HG03175 (cell line): Measurements from ENCODE around the gene ULK4.
A peak's percentile ranks its signal among the peaks of the same experiment; 100 is the strongest.
"Not testable (repeated sequence)": the region's sequence is repeated elsewhere in the genome, so short reads cannot be mapped to it uniquely, and the experiment has no call there.

Experiments
- ATAC-seq: cut with Tn5 transposase; IDR thresholded peaks from one replicate; pipeline ENCODE4 v1.9.1; 2021; ENCODE audit warnings: mild to moderate bottlenecking, moderate library complexity; ENCODE audit not compliant: unreplicated experiment

ULK4 gene

DNA sequence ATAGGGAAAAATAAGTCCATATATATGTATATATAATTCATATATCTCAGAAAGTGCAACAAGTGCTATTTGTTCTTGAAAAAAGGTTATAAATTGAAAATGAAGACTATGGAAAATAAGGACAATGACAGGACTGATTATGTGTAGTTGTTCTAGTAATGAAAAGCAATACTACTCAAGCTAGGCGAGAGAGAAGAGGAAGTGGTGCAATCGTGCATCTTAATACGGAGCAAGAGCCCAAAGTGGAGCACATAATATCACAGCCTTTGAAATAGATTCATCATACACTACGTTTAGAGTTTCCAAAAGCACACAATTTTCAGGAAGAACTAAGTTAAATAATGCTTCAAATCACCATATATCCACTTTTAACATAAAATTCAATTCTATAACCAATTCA is 87.9 kb downstream of the ULK4 start:
- ATAC-seq = no peak

DNA sequence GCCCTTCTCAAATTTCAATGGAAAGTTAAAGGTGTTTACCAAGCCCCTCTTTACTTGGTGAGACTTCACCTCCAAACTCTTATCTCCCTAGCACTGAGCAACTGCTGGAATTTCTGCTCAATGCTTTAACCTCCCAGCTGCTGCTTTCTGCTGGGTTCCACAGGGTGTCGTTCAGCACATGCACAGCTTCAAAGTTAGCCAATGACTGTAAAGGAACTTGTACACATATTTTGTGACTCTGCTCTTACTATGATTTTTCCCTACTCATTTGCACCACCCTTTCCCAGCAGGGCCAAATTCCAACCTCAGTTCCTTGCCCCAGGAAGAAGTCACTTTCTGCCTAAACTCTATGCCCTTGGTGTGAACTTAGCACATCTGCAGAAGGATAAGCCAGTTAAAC is 89.7 kb downstream of the ULK4 start:
- no peak for ATAC-seq

DNA sequence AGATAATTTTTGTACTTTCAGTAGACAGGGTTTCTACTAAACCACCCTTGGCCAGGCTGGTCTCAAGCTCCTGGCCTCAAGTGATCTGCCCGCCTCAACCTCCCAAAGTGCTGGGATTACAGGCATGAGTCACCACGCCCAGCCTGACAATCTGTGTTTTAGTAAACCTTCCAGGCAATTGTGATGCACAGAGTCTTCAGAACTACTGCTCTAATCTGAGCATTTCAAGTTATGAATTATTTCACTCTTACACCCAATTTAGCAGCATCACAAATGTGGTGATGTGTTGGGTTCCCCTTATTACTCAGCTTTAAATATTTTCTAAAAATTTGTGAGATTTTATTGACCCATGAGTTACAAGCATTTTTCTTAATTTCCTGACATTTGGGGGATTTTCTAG is 94.4 kb downstream of the ULK4 start:
- no peak for ATAC-seq

DNA sequence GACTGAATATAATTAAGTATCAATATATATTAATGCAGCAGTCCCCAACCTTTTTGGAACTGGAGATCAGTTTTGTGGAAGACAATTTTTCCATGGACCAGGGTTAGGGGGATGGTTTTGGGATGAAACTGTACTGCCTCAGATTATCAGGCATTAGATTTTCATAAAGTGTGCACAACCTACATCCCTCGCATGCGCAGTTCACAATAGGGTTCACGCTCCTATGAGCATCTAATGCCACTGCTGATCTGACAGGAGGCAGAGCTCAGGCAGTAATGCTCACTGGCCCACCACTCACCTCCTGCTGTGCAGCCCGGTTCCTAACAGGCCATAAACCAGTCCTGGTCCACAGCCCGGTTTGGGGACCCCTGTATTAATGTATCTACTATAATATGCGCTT is 95.6 kb downstream of the ULK4 start:
- no peak for ATAC-seq

GRCh38 chr3:41863024-41863423 is 98.9 kb downstream of the ULK4 start:
- no peak for ATAC-seq

GRCh38 chr3:41860489-41860888 is 101.4 kb downstream of the ULK4 start:
- ATAC-seq = not testable (repeated sequence)

DNA sequence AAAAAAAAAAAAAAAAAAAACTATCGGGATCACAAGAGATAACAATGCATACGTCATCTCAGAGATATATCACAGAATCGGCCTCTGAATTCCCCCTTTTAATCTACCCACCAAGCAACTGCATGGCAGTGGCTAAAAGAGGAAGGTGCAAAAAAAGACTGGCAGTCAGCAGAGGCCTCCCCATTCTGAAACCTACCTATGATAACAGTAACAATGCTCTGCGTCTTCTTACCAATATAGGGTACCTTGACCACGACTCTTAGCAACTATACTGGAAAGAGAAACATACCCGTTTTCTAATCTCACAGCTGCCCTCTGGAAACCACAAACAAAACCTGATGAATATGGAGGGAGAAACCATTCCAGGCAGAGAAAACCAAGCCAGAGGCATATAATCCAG is 106.9 kb downstream of the ULK4 start:
- no peak for ATAC-seq

GRCh38 chr3:41853540-41854196 is 108.2 kb downstream of the ULK4 start:
- no peak for ATAC-seq

DNA sequence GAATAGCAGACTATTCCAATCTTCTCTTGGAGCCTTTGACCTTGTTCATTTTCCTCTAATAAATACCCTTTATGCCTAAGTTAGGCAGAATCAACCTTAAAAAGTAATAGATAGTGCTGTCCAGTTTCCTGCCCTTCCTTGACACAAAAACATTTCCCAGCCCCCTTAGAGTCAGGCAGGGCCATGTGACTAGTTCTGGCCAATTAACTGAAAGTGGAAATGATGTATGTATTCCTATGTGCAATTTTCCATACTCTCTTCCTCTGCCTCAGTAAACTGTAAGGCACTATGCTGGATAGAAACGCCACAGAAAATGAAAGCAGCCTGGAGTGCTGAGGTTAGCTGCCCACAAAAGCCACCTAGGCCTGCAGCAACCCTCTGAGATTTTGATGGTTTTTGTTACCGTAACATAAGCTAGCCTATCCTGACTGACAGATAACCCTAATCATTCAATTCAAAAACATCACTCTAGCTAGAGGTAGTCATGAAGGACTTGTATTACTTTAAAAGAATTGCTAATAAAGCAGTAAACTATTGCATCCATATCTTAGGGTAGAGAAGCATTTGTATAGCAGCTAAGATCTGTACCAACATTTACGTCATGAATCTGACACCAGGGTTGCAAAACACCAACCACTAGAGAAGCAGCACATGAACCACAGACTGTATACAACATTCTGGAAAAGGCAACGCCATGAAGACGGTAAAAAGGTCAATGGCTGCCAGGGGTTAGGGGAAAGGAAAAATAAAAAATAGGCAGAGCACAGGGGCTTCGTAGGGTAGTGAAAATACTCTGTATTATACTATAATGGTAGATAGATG is 112.9 kb downstream of the ULK4 start:
- no peak for ATAC-seq

- ATAC-seq = no peak
These were observed 114.2 kb downstream of the ULK4 start for GRCh38 chr3:41847679-41848078.

DNA sequence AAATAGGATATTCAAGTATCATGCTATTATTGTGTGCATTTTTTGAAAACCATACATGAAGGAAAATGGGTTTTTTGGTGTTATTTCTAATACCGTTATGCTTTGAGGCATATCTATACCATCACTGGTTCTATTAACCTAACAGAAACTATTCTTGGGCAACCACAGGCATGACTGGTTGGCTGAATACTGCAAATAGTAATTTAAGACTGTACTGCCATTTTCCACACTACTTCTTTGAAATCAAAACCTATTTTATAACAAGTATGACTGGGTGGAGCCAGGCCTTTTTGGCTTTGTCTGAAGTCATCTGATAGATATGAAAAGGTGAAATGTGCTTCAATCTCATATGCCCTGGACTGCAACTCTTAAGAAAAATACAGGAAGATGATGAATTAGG is 115.1 kb downstream of the ULK4 start:
- ATAC-seq = peak; percentile 67

- no peak for ATAC-seq
These were observed 116.1 kb downstream of the ULK4 start for GRCh38 chr3:41845826-41846225.

GRCh38 chr3:41844256-41844655 is 117.6 kb downstream of the ULK4 start:
- ATAC-seq = not testable (repeated sequence)

GRCh38 chr3:41840936-41841668 is 120.8 kb downstream of the ULK4 start:
- not testable (repeated sequence) for ATAC-seq

GRCh38 chr3:41836360-41837134 is 125.4 kb downstream of the ULK4 start:
- ATAC-seq = peak; percentile 72

- ATAC-seq = no peak
These were observed 128.3 kb downstream of the ULK4 start for GRCh38 chr3:41833628-41834027.

DNA sequence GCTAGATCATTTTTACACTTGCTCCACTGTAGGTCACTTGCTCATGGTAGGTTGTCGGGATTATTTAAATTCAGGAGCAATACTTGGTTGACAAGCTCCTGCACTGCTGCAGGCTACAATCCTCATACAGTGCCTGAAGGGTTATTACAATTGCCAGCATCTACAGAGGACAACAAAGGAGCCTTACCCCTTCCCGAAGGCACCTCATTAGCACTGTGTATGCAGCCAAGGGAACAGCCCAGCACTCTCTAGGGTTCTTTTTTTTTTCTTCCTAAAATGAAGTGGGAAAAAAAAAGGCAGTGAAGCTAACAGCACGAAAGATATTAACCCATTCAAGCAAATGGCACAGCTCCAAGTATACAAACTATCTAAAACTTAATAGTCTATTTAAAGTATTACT is 142.7 kb downstream of the ULK4 start:
- no peak for ATAC-seq

GRCh38 chr3:41808618-41809017 is 153.3 kb downstream of the ULK4 start:
- ATAC-seq = no peak

GRCh38 chr3:41808152-41808551 is 153.8 kb downstream of the ULK4 start:
- ATAC-seq = no peak

DNA sequence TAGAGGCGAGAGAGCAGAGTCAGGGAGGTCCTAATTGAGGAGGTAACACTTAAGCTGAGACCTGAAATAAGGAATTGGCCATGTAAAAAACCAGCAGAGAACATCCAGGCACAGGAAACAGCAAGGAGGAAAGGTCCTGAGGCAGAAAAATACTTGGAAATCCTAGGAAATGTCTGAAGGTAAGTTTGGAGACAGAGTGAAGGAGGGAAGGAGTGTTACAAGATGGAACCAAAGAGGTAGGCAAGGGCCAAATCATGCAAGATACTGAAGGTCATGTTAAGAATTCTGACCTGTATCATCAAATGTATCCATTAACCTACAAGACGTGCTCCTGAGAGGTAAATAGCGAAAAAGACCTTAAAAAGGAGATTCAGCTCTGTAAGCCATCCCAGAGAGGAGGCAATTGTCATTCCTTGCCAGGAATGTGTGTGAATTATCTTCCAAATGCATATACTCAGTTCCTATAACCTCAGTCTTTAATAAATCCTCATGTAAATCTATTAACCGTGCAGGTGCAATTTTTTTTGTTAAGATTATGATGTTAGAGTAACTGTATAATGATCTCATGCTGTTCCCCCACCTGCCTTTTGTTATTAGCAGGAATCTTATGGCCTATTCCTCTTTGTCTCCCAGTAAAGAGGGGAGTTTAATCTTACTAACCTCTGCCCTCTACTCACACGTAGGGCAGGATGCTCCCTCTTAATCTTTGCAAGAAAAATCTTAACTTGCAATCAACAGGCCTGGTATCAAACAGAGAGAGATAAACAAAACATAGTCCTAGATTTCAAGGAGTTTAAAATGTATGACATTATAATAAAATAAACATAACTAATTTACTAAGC is 166.9 kb downstream of the ULK4 start:
- ATAC-seq = no peak
